ENCODE results near the gene ATP6V1E1. TPM values are rescaled to one million over a fixed set of nuclear protein-coding genes. Genes with fewer than 3 reads are reported as not detected.

ATP6V1E1 gene
- 100 to 1,000 TPM; 159 to 181 (median 165) TPM for total RNA-seq

GRCh38 chr22:17628406-17629172, at the start of gene ATP6V1E1:
ATP6V1E1 (minus strand) TSS chr22:17628749; CDS start chr22:17628635, 114 bp downstream.
- no peak for TF ChIP-seq CTCF (IDR thresholded peaks at IDR 0.05; ENCODE audit: low read depth)

- TF ChIP-seq CTCF (IDR thresholded peaks at IDR 0.05; ENCODE audit: low read depth) = no peak
These were observed 47.0 kb upstream of the ATP6V1E1 start for GRCh38 chr22:17675584-17675983.

- no peak for TF ChIP-seq CTCF (IDR thresholded peaks at IDR 0.05; ENCODE audit: low read depth)
These were observed 45.6 kb upstream of the ATP6V1E1 start for GRCh38 chr22:17674152-17674551.

- no peak for TF ChIP-seq CTCF (IDR thresholded peaks at IDR 0.05; ENCODE audit: low read depth)
These were observed 44.0 kb upstream of the ATP6V1E1 start for GRCh38 chr22:17672417-17672991.

GRCh38 chr22:17665854-17666253, 37.3 kb upstream of the ATP6V1E1 start:
- TF ChIP-seq CTCF (IDR thresholded peaks at IDR 0.05; ENCODE audit: low read depth) = no peak

- no peak for TF ChIP-seq CTCF (IDR thresholded peaks at IDR 0.05; ENCODE audit: low read depth)
These were observed 36.7 kb upstream of the ATP6V1E1 start for GRCh38 chr22:17665248-17665647.

- TF ChIP-seq CTCF (IDR thresholded peaks at IDR 0.05; ENCODE audit: low read depth) = no peak
These were observed 36.0 kb upstream of the ATP6V1E1 start for GRCh38 chr22:17664414-17665055.
